Kidney epithelial cell (primary cell): Measurements from ENCODE around the gene C10orf105. TPM values are rescaled to one million over a fixed set of nuclear protein-coding genes. Genes with fewer than 3 reads are reported as not detected.

ENCODE experiments used
- DNase-seq: peaks from one replicate; pipeline ENCODE4 v3.0.0-alpha.2; 2010; ENCODE audit warnings: low read depth
- H3K27me3 ChIP-seq: 2 replicates; pipeline ENCODE4 v1.6.0; 2011; ENCODE audit warnings: low read length; ENCODE audit not compliant: control insufficient read depth, insufficient read depth
- H3K36me3 ChIP-seq: 2 replicates; pipeline ENCODE4 v1.5.1; 2011; ENCODE audit warnings: low read length; ENCODE audit not compliant: control insufficient read depth, insufficient read depth
- H3K4me3 ChIP-seq: 2 replicates; pipeline ENCODE4 v1.5.1; 2011; ENCODE audit warnings: low read depth, mild to moderate bottlenecking, control low read depth, low read length
- CTCF ChIP-seq: IDR thresholded peaks from 2 replicates; pipeline ENCODE4 v1.5.1; 2011; ENCODE audit warnings: mild to moderate bottlenecking, moderate library complexity, low read length, control low read depth, inconsistent platforms; ENCODE audit not compliant: insufficient read depth, poor library complexity, severe bottlenecking
- total RNA-seq: library from RNA; depleted of rRNA; stranded (reverse); fragments of >200 nt; gene quantifications from 2 replicates; pipeline ENCODE4 v1.2.3, GENCODE V29; 2015

C10orf105 gene
- total RNA-seq, 1 donor from 2014 or later: not detected

GRCh38 chr10:71711052-71711623 is 8.4 kb downstream of the C10orf105 start:
- DNase-seq: no peak
- no peak for TF ChIP-seq CTCF

GRCh38 chr10:71710519-71710918 is 9.1 kb downstream of the C10orf105 start:
- Histone ChIP-seq H3K36me3 (no peaks in the 10 kb centered on the region), H3K27me3 (peaks cover 20% of the 10 kb centered on the region), H3K4me3 (no peak overlapping the region)
- DNase-seq: no peak
- TF ChIP-seq CTCF: no peak

More at GRCh38 chr10:71711052-71711623, 8.4 kb downstream of the C10orf105 start:
- Histone ChIP-seq H3K4me3 (no peak overlapping the region), H3K36me3 (no peaks in the 10 kb centered on the region), H3K27me3 (peaks cover 20% of the 10 kb centered on the region)

DNA sequence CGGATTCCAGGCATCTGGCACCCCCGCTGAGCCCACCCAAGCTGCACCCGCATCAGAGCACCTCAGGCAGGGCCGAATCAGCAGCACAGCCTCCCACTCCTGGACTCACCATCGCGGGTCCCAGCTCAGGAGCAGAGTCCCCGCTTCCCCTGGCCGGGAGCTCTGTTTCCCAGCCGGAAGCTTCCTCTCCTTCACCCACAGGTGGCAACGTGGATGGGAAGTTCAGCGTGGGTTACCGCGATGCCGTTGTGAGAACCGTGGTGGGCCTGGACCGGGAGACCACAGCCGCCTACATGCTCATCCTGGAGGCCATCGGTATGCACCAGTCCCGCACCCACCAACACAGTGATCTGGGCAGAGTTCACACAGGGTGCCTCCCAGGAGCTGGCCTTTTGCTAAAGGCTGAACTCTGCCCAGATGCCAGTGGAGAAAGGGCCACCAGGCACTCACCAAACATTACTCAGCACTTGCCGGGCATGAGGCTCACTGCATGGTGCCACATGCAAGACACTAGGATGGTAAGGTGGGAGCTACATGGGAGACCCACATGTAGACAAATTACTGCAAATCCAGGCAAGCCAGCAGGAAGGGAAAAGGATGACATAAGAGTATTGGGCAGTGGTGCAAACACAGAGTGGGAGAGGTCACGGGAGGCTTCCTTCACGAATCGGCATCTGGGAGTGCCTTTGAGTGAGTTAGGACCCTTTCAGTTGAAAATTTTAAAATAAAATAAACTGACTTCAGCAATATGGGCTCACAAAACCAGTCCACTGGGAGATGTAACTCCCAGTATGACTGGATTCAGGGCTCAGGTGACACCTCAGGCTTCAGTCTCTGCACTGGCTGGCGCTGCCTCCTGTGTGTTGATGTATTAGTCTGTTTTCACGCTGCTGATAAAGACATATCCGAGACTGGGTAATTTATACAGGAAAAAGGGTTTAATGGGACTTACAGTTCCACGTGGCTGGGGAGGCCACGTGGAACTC is 10.4 kb downstream of the C10orf105 start:
- Histone ChIP-seq H3K4me3 (no peak overlapping the region), H3K27me3 (peaks cover 20% of the 10 kb centered on the region), H3K36me3 (no peaks in the 10 kb centered on the region)
- no peak for TF ChIP-seq CTCF
- no peak for DNase-seq

- peak; percentile 87 for TF ChIP-seq CTCF
- Histone ChIP-seq H3K27me3 (peaks cover 20% of the 10 kb centered on the region), H3K4me3 (no peak overlapping the region), H3K36me3 (no peaks in the 10 kb centered on the region)
- no peak for DNase-seq
Observed at GRCh38 chr10:71708301-71708703, 11.3 kb downstream of the C10orf105 start.

DNA sequence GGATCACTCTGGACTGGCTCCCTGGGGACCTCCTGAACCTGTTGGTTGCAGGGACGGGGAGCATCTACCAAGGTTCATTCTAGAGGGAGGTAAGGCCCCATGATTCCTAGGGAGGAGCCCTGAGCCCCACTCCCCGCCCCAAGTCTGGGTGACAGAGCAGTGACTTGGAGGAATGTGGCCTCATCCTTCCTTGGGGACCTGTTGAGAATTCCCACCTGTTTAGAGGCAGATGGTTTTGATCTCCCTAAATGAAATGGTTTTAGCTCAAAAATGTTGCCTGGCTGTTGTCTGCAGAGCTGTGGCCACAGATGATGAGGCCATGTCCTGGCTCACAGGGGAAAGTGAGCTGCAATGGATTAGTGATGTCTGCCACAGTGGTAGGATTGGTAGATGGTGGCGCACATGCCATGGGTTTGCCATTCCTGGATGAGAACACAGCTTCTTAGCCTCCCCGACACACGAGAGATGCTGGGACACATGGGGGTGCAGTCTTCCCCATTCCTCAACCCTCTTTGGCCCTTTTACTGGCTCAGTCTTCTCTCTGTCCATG is 12.3 kb downstream of the C10orf105 start:
- TF ChIP-seq CTCF: no peak
- peaks cover 19% of the 10 kb centered on the region for H3K27me3 ChIP-seq
- no peaks in the 10 kb centered on the region for H3K36me3 ChIP-seq
- no peak overlapping the region for H3K4me3 ChIP-seq
- DNase-seq: no peak
